MG63 (cell line): ENCODE results near the gene ZNF292. TPM values are rescaled to one million over a fixed set of nuclear protein-coding genes. Genes with fewer than 3 reads are reported as not detected.
A peak's percentile ranks its signal among the peaks of the same experiment; 100 is the strongest.
"Not testable (repeated sequence)": the region's sequence is repeated elsewhere in the genome, so short reads cannot be mapped to it uniquely, and the experiment has no call there.

Experiments
- DNase-seq: peaks from one replicate; pipeline ENCODE4 v3.0.0-alpha.2; 2020
- H3K27me3 ChIP-seq: fragments of 250-450 bp; sonication (Bioruptor Pico); 2 replicates; pipeline ENCODE4 v1.5.1; 2020; ENCODE audit warnings: mild to moderate bottlenecking, moderate library complexity
- H3K36me3 ChIP-seq: fragments of 250-450 bp; sonication (Bioruptor Pico); 2 replicates; pipeline ENCODE4 v1.5.1; 2020; ENCODE audit warnings: mild to moderate bottlenecking, moderate library complexity
- H3K4me3 ChIP-seq: fragments of 250-450 bp; sonication (Bioruptor Pico); 2 replicates; pipeline ENCODE4 v1.5.1; 2020; ENCODE audit warnings: mild to moderate bottlenecking, moderate library complexity
- H3K9me3 ChIP-seq: fragments of 250-450 bp; sonication (Bioruptor Pico); 2 replicates; pipeline ENCODE4 v1.5.1; 2020; ENCODE audit warnings: mild to moderate bottlenecking, moderate library complexity
- total RNA-seq: library from RNA; depleted of rRNA; stranded (reverse); fragments of >200 nt; shearing (Covaris generic); gene quantifications from 2 replicates; pipeline ENCODE4 v1.2.3, GENCODE V29; 2014; ENCODE audit warnings: low replicate concordance

Gene ZNF292
- total RNA-seq, 1 experiment from 2014 or later = 4.0 TPM

DNA sequence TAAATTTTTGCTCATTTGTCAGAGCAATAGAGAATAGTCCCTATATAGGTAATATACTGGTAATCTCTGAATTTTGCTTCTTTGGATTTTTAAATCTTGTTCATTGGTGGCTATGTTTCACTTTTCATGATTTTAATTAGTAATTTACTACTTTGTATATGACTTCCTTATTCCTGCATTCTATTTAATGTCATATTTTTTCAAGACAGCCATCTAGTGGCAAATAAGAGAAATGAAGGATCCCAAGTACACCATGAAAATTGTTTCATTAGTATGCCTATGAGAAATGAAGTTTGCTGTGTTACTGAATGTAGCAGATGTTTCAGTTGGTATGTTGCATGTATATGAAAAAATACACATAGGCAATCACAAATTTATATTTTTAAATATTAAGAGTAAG is 82.4 kb downstream of the ZNF292 start:
- peaks cover 10% of the 10 kb centered on the region for H3K36me3 ChIP-seq
- DNase-seq = no peak
- H3K27me3 ChIP-seq = no peaks in the 10 kb centered on the region
- no peaks in the 10 kb centered on the region for H3K9me3 ChIP-seq
- H3K4me3 ChIP-seq = no peak overlapping the region

- H3K4me3 ChIP-seq, H3K9me3 ChIP-seq, DNase-seq, H3K27me3 ChIP-seq: not testable (repeated sequence)
- peaks cover 14% of the 10 kb centered on the region for H3K36me3 ChIP-seq
These were observed 83.8 kb downstream of the ZNF292 start for GRCh38 chr6:87239098-87239635.

DNA sequence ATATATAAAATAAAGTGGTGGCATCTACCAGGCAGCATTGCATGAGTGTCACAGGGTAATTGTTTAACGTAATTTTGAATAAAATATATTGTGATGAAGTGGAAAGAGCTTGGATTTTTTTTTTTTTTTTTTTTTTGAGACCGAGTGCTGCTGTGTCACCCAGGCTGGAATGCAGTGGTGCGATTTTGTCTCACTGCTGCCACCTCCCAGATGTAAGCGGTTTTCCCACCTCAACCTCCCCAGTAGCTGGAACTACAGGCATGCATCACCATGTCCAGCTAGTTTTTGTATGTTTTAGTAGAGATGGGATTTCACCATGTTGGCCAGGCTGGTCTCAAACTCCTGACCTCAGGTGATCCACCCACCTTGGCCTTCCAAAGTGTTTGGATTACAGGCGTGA is 85.9 kb downstream of the ZNF292 start:
- Histone ChIP-seq H3K36me3 (peaks cover 26% of the 10 kb centered on the region), H3K27me3 (no peaks in the 10 kb centered on the region), H3K4me3 (no peak overlapping the region), H3K9me3 (no peaks in the 10 kb centered on the region)
- DNase-seq = no peak

DNA sequence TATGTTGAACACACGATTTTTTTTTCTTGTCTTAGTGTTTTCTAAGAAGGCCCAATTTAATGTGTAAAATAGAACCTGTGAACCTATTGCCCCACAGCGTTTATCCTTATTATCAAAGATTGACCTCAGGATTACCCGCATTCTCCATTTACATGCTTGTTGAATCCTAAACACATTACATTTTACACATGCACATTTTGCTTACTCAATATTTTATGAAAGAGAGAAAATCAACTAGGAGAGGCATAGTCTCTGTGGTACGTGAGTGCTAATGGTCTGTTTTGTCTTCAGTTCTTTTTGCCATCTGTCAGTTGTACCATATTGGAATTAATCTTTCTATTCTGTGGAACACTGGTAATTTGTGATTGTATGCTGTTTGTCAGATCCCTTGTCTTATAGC is 86.9 kb downstream of the ZNF292 start:
- H3K4me3 ChIP-seq = no peak overlapping the region
- H3K27me3 ChIP-seq = no peaks in the 10 kb centered on the region
- H3K9me3 ChIP-seq = no peaks in the 10 kb centered on the region
- peaks cover 25% of the 10 kb centered on the region for H3K36me3 ChIP-seq
- no peak for DNase-seq

GRCh38 chr6:87243812-87244211 is 88.4 kb downstream of the ZNF292 start:
- H3K9me3 ChIP-seq = no peaks in the 10 kb centered on the region
- peaks cover 30% of the 10 kb centered on the region for H3K36me3 ChIP-seq
- H3K27me3 ChIP-seq = no peaks in the 10 kb centered on the region
- H3K4me3 ChIP-seq = no peak overlapping the region
- DNase-seq = no peak

DNA sequence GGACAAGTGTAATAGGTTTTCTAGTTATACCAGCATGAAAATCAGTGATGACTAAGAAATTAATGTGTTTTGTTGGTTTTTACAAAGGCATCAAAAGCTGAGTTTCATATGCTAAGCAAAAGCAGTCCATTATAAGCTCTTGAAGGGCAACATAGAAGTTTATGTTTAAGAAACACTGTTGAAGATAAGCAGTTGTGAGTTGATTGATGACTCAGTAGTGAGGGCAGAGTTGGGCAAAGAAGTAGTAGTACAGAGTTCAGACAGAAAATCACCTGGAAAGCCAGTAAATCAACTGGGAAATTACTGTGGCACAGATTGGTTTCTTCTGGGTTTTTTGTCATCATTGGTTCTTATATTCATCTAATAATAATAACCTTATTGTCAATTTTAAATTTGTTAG is 89.0 kb downstream of the ZNF292 start:
- peaks cover 30% of the 10 kb centered on the region for H3K36me3 ChIP-seq

GRCh38 chr6:87250019-87250418 is 94.7 kb downstream of the ZNF292 start:
- H3K4me3 ChIP-seq = no peak overlapping the region
- H3K27me3 ChIP-seq = no peaks in the 10 kb centered on the region
- DNase-seq = no peak
- H3K36me3 ChIP-seq = peaks cover 39% of the 10 kb centered on the region
- no peaks in the 10 kb centered on the region for H3K9me3 ChIP-seq

More for the DNA sequence above, 89.0 kb downstream of the ZNF292 start:
- Histone ChIP-seq H3K4me3 (no peak overlapping the region), H3K9me3 (no peaks in the 10 kb centered on the region), H3K27me3 (no peaks in the 10 kb centered on the region)
- no peak for DNase-seq

GRCh38 chr6:87251225-87251624 is 95.9 kb downstream of the ZNF292 start:
- Histone ChIP-seq H3K36me3 (peaks cover 41% of the 10 kb centered on the region), H3K9me3 (no peaks in the 10 kb centered on the region), H3K4me3 (no peak overlapping the region), H3K27me3 (no peaks in the 10 kb centered on the region)
- no peak for DNase-seq

GRCh38 chr6:87251725-87252124 is 96.4 kb downstream of the ZNF292 start:
- no peaks in the 10 kb centered on the region for H3K27me3 ChIP-seq
- H3K36me3 ChIP-seq = peaks cover 43% of the 10 kb centered on the region
- no peak for DNase-seq
- H3K4me3 ChIP-seq = no peak overlapping the region
- no peaks in the 10 kb centered on the region for H3K9me3 ChIP-seq

DNA sequence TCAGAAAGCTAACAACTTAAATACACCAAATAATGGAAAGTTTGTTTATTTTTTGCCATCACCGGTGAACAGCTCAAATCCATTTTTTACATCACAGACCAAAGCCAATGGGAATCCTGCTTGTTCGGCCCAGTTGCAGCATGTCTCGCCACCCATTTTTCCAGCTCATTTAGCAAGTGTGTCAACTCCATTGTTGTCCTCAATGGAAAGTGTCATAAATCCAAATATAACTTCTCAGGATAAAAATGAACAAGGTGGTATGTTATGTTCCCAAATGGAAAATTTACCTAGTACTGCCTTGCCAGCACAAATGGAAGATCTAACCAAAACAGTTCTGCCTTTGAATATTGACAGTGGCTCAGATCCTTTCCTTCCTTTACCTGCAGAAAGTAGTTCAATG is 101.7 kb downstream of the ZNF292 start:
- Histone ChIP-seq H3K4me3 (no peak overlapping the region), H3K27me3 (no peaks in the 10 kb centered on the region), H3K36me3 (peaks cover 79% of the 10 kb centered on the region), H3K9me3 (no peaks in the 10 kb centered on the region)
- DNase-seq = no peak

- Histone ChIP-seq H3K27me3 (no peaks in the 10 kb centered on the region), H3K36me3 (peaks cover 77% of the 10 kb centered on the region), H3K4me3 (no peak overlapping the region), H3K9me3 (no peaks in the 10 kb centered on the region)
- no peak for DNase-seq
These were observed 102.2 kb downstream of the ZNF292 start for GRCh38 chr6:87257565-87257964.

GRCh38 chr6:87257975-87258374 is 102.6 kb downstream of the ZNF292 start:
- no peak overlapping the region for H3K4me3 ChIP-seq
- no peaks in the 10 kb centered on the region for H3K27me3 ChIP-seq
- DNase-seq = no peak
- peaks cover 81% of the 10 kb centered on the region for H3K36me3 ChIP-seq
- H3K9me3 ChIP-seq = no peaks in the 10 kb centered on the region

DNA sequence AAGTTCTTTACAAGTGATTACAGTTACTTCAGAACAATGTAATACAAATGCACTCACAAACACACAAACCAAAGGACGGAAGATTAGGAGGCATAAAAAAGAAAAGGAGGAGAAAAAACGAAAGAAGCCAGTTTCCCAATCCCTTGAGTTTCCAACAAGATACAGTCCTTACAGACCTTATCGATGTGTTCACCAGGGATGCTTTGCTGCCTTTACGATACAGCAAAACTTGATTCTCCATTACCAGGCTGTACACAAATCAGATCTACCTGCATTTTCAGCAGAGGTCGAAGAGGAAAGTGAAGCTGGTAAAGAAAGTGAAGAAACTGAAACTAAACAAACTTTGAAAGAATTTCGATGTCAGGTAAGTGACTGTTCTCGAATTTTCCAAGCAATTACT is 104.4 kb downstream of the ZNF292 start:
- H3K27me3 ChIP-seq = no peaks in the 10 kb centered on the region
- peaks cover 71% of the 10 kb centered on the region for H3K36me3 ChIP-seq
- H3K4me3 ChIP-seq = no peak overlapping the region
- no peak for DNase-seq
- H3K9me3 ChIP-seq = no peaks in the 10 kb centered on the region

DNA sequence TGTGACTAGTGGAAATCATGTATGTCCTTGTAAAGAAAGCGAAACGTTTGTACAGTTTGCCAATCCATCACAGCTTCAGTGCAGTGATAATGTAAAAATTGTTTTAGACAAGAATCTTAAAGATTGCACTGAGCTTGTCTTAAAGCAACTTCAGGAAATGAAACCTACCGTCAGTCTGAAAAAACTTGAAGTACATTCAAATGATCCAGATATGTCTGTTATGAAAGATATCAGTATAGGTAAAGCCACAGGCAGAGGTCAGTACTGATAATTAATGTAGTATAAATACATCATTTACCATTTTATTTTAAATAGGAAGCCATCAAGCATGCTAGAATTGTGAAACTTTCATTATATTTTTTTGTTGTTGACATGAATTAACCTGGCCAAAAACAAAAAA is 106.2 kb downstream of the ZNF292 start:
- H3K4me3 ChIP-seq = no peak overlapping the region
- H3K36me3 ChIP-seq = peaks cover 58% of the 10 kb centered on the region
- H3K9me3 ChIP-seq = no peaks in the 10 kb centered on the region
- no peak for DNase-seq
- no peaks in the 10 kb centered on the region for H3K27me3 ChIP-seq

GRCh38 chr6:87264481-87264880 is 109.1 kb downstream of the ZNF292 start:
- H3K36me3 ChIP-seq = peaks cover 28% of the 10 kb centered on the region
- no peaks in the 10 kb centered on the region for H3K27me3 ChIP-seq
- no peak for DNase-seq
- no peak overlapping the region for H3K4me3 ChIP-seq
- H3K9me3 ChIP-seq = no peaks in the 10 kb centered on the region

DNA sequence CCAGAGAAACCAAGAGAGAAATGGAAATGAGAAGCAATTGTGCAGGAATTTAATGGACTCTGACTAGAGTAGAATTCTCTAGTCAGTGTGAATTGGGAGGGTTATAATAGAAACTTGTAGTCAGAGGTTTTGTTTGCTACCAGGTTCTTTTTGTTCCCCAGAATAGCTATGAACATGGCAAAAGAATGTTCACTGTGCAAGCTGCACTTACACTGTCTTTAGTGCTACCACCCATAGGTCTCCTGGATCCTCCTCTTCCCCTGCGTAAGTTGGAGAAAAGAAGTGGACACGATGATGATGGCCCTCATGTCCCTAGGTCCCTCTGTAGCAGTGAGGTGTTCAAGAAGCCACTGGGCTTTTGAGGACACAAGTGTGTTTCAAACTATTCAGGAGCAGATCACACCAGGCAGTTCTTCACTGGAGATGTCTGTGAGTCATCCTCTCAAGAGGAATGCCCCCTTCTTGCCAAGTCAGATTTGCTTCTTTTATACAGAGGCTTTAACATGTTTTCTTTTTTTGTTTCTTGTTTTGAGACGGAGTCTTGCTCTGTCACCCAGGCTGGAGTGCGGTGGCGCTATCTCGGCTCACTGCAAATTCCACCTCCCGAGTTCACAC is 119.4 kb downstream of the ZNF292 start:
- Histone ChIP-seq H3K36me3 (no peaks in the 10 kb centered on the region), H3K27me3 (no peaks in the 10 kb centered on the region), H3K9me3 (no peaks in the 10 kb centered on the region; the same call in 1 of the 2 replicates), H3K4me3 (no peak overlapping the region)
- DNase-seq = peak; percentile 43

DNA sequence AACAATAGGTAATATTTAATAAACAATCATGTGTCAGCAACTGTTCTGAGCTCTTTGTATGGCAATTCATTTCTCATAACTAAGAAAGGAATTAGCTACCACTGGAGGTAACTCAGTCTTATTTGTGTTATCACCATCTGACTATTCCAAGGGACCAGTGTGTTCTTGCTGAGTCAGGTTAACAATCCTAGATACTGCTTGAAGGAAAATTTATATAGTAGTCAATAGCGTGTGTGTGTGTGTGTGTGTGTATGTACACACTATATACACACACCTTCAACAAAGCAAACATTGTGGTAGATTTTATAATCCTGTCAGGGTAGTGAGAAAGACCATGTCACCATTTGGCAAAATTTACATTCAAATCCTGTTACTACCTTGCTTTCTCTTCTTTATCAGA is 121.3 kb downstream of the ZNF292 start:
- no peak for DNase-seq
- H3K4me3 ChIP-seq = no peak overlapping the region

GRCh38 chr6:87277123-87277522 is 121.8 kb downstream of the ZNF292 start:
- no peaks in the 10 kb centered on the region for H3K27me3 ChIP-seq
- no peak overlapping the region for H3K4me3 ChIP-seq
- H3K36me3 ChIP-seq = no peaks in the 10 kb centered on the region
- no peaks in the 10 kb centered on the region for H3K9me3 ChIP-seq
- no peak for DNase-seq

More for the DNA sequence above, 121.3 kb downstream of the ZNF292 start:
- H3K9me3 ChIP-seq = no peaks in the 10 kb centered on the region
- H3K27me3 ChIP-seq = no peaks in the 10 kb centered on the region
- H3K36me3 ChIP-seq = no peaks in the 10 kb centered on the region
